ENCODE measurements around the gene DRC3. TPM values are rescaled to one million over a fixed set of nuclear protein-coding genes. Genes with fewer than 3 reads are reported as not detected.

DRC3 gene
- total RNA-seq, 1 experiment from 2014 or later: 1.6 TPM

- H3K27me3 Mint-ChIP-seq (ENCODE audit: insufficient read depth, unreplicated experiment): no peaks in the 10 kb centered on the region
- ChIA-PET CTCF (interaction anchor here (0.9 to 1.4 kb wide), 3 partner anchors 30 to 145 kb away, joined by 3 read pairs; partner anchors contain the start of genes DRC3 and TOM1L2), POLR2A (no interaction called here)
- no peak overlapping the region for H3K27ac Mint-ChIP-seq (ENCODE audit: unreplicated experiment)
- no peaks in the 10 kb centered on the region for H3K9me3 Mint-ChIP-seq (ENCODE audit: unreplicated experiment)
- DNase-seq: no peak
- Histone ChIP-seq H3K4me3 (ENCODE audit: low read depth, low read length) (no peak overlapping the region), H3K9me3 (no peaks in the 10 kb centered on the region), H3K4me1 (peaks cover 19% of the 10 kb centered on the region), H3K27me3 (replicated peaks; ENCODE audit: control insufficient read depth, insufficient read depth, low read length) (no peaks in the 10 kb centered on the region), H3K36me3 (ENCODE audit: control insufficient read depth, insufficient read depth, low read length) (no peaks in the 10 kb centered on the region)
- peaks cover 18% of the 10 kb centered on the region for H3K4me1 Mint-ChIP-seq (ENCODE audit: low read depth, unreplicated experiment)
- TF ChIP-seq CTCF (IDR thresholded peaks at IDR 0.05; ENCODE audit: insufficient read depth in 1 of 2, low read depth in 1 of 2, low read length in 1 of 2, severe bottlenecking in 1 of 2, unreplicated experiment in 1 of 2): no peak
- intact Hi-C loops (cut with micrococcal nuclease; ENCODE audit: unreplicated experiment): loop anchor here (5.0 to 10.0 kb wide), 2 partner anchors 63 to 221 kb away; partner anchors contain the start of genes DRC3 and TOM1L2
- peaks cover 14% of the 10 kb centered on the region for H3K36me3 Mint-ChIP-seq (ENCODE audit: insufficient read depth, unreplicated experiment)
- BruUV-seq (replicated peaks): no TSS peak
- H3K4me3 Mint-ChIP-seq (ENCODE audit: unreplicated experiment): no peak overlapping the region
Observed at GRCh38 chr17:18035704-18036103, 63.0 kb downstream of the DRC3 start.

- Mint-ChIP-seq H3K27me3 (ENCODE audit: insufficient read depth, unreplicated experiment) (no peaks in the 10 kb centered on the region), H3K4me1 (ENCODE audit: low read depth, unreplicated experiment) (peaks cover 26% of the 10 kb centered on the region), H3K27ac (ENCODE audit: unreplicated experiment) (no peak overlapping the region), H3K36me3 (ENCODE audit: insufficient read depth, unreplicated experiment) (peaks cover 9% of the 10 kb centered on the region), H3K9me3 (ENCODE audit: unreplicated experiment) (no peaks in the 10 kb centered on the region), H3K4me3 (ENCODE audit: unreplicated experiment) (peak overlapping the region; percentile 83)
- no peak for DNase-seq
- no peaks in the 10 kb centered on the region for H3K27me3 ChIP-seq (replicated peaks; ENCODE audit: control insufficient read depth, insufficient read depth, low read length)
- TF ChIP-seq CTCF (IDR thresholded peaks at IDR 0.05; ENCODE audit: insufficient read depth in 1 of 2, low read depth in 1 of 2, low read length in 1 of 2, severe bottlenecking in 1 of 2, unreplicated experiment in 1 of 2): no peak
- ChIA-PET CTCF (no interaction called here), POLR2A (no interaction called here)
- no peaks in the 10 kb centered on the region for H3K36me3 ChIP-seq (ENCODE audit: control insufficient read depth, insufficient read depth, low read length)
- H3K4me1 ChIP-seq: peaks cover 19% of the 10 kb centered on the region
- H3K4me3 ChIP-seq (ENCODE audit: low read depth, low read length): no peak overlapping the region
- H3K9me3 ChIP-seq: no peaks in the 10 kb centered on the region
- BruUV-seq (replicated peaks): no TSS peak
- intact Hi-C loops (cut with micrococcal nuclease; ENCODE audit: unreplicated experiment): loop anchor here (5.0 to 10.0 kb wide), 2 partner anchors 65 to 223 kb away; partner anchors contain the start of genes DRC3 and TOM1L2
Observed at GRCh38 chr17:18037486-18037885, 64.8 kb downstream of the DRC3 start.

GRCh38 chr17:18038149-18038850, 65.6 kb downstream of the DRC3 start:
- no peak for TF ChIP-seq CTCF (IDR thresholded peaks at IDR 0.05; ENCODE audit: insufficient read depth in 1 of 2, low read depth in 1 of 2, low read length in 1 of 2, severe bottlenecking in 1 of 2, unreplicated experiment in 1 of 2)
- Histone ChIP-seq H3K4me3 (ENCODE audit: low read depth, low read length) (peak overlapping the region; percentile 85), H3K27me3 (replicated peaks; ENCODE audit: control insufficient read depth, insufficient read depth, low read length) (no peaks in the 10 kb centered on the region), H3K36me3 (ENCODE audit: control insufficient read depth, insufficient read depth, low read length) (no peaks in the 10 kb centered on the region), H3K4me1 (peaks cover 19% of the 10 kb centered on the region), H3K9me3 (no peaks in the 10 kb centered on the region)
- H3K4me3 Mint-ChIP-seq (ENCODE audit: unreplicated experiment): peak overlapping the region; percentile 83
- H3K27ac Mint-ChIP-seq (ENCODE audit: unreplicated experiment): peak overlapping the region; percentile 82
- H3K36me3 Mint-ChIP-seq (ENCODE audit: insufficient read depth, unreplicated experiment): peaks cover 6% of the 10 kb centered on the region
- BruUV-seq (replicated peaks): TSS peak; percentile 53
- no peaks in the 10 kb centered on the region for H3K27me3 Mint-ChIP-seq (ENCODE audit: insufficient read depth, unreplicated experiment)
- H3K9me3 Mint-ChIP-seq (ENCODE audit: unreplicated experiment): no peaks in the 10 kb centered on the region
- ChIA-PET CTCF (no interaction called here), POLR2A (no interaction called here)
- H3K4me1 Mint-ChIP-seq (ENCODE audit: low read depth, unreplicated experiment): peaks cover 26% of the 10 kb centered on the region
- DNase-seq: no peak
- intact Hi-C loops (cut with micrococcal nuclease; ENCODE audit: unreplicated experiment): loop anchor here (5.0 to 10.0 kb wide), 2 partner anchors 66 to 223 kb away; partner anchors contain the start of genes DRC3 and TOM1L2

Data from Caco-2 (cell line).